HG03097 (cell line): ENCODE results near the gene ACAA2.

ENCODE experiments used
- ATAC-seq: cut with Tn5 transposase; IDR thresholded peaks from one replicate; pipeline ENCODE4 v1.9.1; 2021; ENCODE audit not compliant: unreplicated experiment, low FRiP score

Gene ACAA2

GRCh38 chr18:49813319-49814146, at the start of gene ACAA2:
ACAA2 (minus strand) TSS chr18:49813533; CDS start chr18:49813484, 49 bp downstream.
- peak; percentile 72 for ATAC-seq

GRCh38 chr18:49862656-49863385, 49.5 kb upstream of the ACAA2 start:
- no peak for ATAC-seq

GRCh38 chr18:49861659-49862058, 48.3 kb upstream of the ACAA2 start:
- ATAC-seq = no peak

GRCh38 chr18:49859725-49860124, 46.4 kb upstream of the ACAA2 start:
- no peak for ATAC-seq

- ATAC-seq = no peak
Measured at GRCh38 chr18:49859021-49859359, 45.7 kb upstream of the ACAA2 start.

- ATAC-seq = no peak
Measured at GRCh38 chr18:49858309-49859020, 45.1 kb upstream of the ACAA2 start.

GRCh38 chr18:49857708-49858107, 44.4 kb upstream of the ACAA2 start:
- no peak for ATAC-seq

GRCh38 chr18:49856496-49856895, 43.2 kb upstream of the ACAA2 start:
- ATAC-seq = no peak

- ATAC-seq = no peak
Measured at GRCh38 chr18:49855711-49856415, 42.5 kb upstream of the ACAA2 start.

- ATAC-seq = no peak
Measured at GRCh38 chr18:49854681-49855080, 41.3 kb upstream of the ACAA2 start.

GRCh38 chr18:49853436-49853835, 40.1 kb upstream of the ACAA2 start:
- no peak for ATAC-seq

- no peak for ATAC-seq
Measured at GRCh38 chr18:49853011-49853410, 39.7 kb upstream of the ACAA2 start.

GRCh38 chr18:49851624-49852023, 38.3 kb upstream of the ACAA2 start:
- no peak for ATAC-seq

GRCh38 chr18:49850636-49851035, 37.3 kb upstream of the ACAA2 start:
- no peak for ATAC-seq

- ATAC-seq = no peak
Measured at GRCh38 chr18:49849331-49850217, 36.2 kb upstream of the ACAA2 start.

- ATAC-seq = no peak
Measured at GRCh38 chr18:49848115-49848514, 34.8 kb upstream of the ACAA2 start.

GRCh38 chr18:49847524-49847923, 34.2 kb upstream of the ACAA2 start:
- ATAC-seq = no peak

GRCh38 chr18:49846718-49847470, 33.6 kb upstream of the ACAA2 start:
- no peak for ATAC-seq

GRCh38 chr18:49846361-49846662, 33.0 kb upstream of the ACAA2 start:
- ATAC-seq = no peak
